ENCODE results near the gene RNF25.

The RNF25 gene

GRCh38 chr2:218671654-218672566 is at the start of gene RNF25, which contains the start of gene STK36:
TSS of gene RNF25 (minus strand) at chr2:218672002. CDS start at chr2:218671970, 32 bp downstream.
TSS of gene STK36 (plus strand) at chr2:218672086. CDS start at chr2:218672830, 744 bp downstream.
- peak; percentile 58 for DNase-seq

DNA sequence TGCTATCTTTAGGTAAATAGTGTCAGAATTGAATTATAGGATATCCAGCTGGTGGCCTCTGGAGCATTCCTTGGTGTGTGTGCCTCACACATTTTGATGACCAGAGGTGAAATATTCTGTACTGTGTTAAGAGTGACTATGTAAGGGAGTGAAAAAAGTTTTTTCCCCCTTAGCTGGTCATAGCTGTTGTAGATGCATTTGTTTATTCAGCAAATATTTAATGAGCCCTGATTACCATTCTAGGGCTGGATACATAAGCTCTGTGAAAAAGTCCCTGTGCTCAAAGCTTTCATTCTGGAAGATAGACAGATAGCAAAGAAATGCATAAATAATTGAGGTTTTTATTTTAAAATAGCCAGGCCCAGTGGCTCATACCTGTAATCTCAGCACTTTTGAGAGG is 49.7 kb upstream of the RNF25 start:
- no peak for DNase-seq

DNA sequence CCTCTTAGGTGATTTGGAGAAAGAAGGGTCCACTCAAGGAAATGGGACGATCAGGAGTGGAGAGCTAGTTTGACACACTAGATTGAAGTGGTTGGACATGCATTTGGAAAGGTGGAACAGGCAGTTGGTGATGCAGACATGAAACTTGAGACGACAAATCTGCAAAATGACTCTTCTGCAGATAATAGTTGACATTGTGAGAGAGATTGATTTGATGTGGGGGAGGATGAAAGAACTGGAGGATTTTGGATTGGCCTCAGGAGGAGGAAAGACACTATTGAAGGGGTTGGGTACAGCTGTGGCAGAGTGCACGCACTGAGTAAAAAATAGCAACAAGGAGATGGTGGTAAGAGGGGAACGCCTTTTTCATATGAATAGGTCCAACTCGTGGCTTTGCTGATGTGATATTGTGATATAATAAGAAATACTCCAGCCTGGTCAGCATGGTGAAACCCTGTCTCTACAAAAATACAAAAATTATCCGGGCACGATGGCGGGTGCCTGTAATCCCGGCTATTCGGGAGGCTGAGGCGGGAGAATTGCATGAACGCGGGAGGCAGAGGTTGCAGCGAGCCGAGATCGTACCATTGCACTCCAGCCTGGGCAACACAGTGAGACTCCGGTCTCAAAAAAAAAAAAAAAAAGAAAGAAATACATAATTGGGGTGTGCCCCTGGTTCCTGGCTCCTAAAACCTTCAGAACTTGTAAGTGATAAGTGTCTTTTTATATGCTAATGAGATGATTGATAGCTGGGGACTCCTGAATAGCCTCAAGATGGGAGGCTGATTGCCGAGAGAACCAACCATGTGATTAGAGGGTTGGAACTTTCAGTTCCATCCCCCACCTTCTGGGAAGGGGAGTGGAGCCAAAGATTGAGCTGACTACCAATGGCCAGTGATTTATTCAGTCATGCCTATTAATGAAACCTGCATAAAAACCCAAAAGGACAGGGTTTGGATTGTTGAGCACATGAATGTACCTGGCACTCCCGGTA is 48.5 kb upstream of the RNF25 start:
- DNase-seq, result no peak

DNA sequence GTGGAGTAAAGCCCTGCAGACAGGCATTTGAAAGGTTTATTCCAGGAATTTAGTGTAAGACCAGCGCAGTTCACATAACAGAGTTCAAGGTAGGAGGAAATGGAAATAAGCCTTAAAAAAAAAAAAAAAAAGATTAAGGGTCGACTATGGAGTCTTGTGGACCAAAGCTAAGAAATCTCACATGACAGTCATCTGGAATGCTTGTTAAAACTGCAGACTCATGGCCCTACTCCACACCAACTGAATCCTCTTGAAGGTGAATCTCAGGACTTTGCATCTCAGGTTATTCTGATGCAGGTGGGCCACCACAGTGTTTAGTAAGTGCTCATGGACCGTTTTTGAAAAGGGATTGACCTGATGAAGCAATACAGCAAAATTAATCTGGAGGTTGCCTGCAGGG is 47.7 kb upstream of the RNF25 start:
- no peak for DNase-seq

DNA sequence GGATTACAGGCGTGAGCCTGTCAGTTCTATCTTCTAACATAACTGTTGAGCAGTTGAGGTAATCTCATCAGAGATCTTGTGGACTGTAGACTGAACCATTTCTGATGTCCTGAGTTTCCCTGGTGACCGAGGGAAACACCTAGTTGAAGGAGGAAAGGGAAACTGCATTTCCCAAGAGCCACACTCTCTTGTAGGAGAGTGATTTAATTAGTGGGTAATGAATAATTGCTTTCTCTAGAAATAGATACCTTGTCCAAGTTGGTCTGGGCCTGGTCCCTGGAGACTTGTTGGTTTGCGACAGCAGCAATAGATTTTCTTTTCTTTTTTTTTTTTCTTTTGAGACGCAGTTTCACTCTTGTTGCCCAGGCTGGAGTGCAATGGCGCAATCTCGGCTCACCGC is 46.3 kb upstream of the RNF25 start:
- no peak for DNase-seq

DNA sequence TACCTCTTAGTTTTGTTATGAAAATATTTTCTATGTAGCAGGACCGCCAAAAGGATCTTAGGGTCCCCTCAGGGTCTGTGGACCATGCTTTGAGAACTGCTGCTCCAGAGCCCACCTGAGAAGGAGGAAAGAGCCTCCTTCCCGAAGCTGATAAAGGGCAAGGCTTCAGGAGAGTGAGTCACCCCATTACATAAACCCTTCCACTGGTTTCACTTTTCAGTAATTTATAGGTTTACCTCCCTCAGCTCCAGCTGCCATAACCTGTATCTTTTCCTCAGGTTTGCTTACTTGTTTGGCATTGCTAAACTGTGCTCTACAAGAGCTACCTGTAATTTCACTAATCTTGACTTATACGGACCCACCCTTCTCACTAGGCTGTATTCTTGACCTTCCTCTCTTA is 45.5 kb upstream of the RNF25 start:
- DNase-seq, result no peak

DNA sequence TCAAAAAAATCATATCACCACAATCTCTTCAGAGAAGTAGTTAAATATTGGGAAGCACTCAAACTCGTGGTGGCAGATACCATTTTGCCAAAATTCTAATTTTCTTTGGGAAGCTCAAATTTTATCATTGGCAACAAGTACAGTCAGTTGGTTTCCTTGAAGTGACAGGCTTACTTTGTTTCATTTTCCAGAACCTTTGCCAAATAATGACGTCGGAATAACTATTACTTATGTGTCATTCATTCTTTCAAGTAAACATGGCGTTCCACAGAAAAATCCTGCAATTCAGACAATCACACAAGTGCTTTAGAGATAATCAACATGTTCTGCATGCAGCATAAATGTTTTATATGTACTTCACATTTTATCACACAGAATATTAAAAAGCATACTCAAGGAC is 44.3 kb upstream of the RNF25 start:
- no peak for DNase-seq

- no peak for DNase-seq
Measured at GRCh38 chr2:218713922-218714321, 42.1 kb upstream of the RNF25 start.

GRCh38 chr2:218711550-218711929 is 39.7 kb upstream of the RNF25 start:
- DNase-seq, result no peak

DNA sequence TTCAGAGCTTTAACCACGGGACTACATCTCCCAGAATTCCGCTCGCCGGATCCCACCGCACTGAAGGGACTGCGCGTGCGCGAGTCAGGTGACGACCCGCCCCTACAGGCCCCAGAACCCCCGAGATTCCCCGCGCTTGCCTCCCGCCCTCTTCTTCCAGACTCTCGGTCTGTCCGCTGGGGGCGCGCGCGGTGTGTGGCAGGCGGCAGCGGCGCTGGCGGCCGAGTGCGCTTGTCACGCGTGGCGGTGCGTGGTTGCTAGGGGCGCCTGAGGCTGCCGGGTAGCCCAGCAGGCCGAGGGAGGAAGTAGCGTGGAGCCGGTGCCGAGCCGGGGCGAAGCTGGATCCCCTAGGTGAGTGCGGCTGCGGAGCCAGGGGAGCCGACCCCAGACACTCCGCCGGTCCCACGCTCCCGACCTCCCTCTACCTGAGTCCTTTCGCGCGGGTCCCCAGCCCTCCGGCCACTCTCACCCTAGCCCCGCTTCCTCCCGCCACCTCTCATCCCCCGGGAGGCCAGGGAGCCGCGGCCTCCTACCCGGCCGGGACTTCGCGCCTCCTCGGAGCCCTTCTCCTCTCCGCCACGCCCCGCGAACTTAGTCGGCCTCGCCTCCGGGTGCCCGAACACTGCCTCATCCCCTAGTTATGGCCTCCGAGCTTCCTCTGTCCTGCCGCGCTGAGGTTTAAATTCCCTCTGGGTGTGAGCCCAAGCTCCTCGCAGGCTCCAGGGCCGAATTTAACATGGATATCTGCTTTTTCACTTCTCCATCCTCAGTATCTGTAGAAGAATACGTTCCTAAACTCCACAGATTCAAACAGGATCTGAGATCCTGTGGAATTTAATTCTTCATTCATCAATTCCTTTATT is 39.1 kb upstream of the RNF25 start, which contains the start of gene TTLL4:
Gene TTLL4 (plus strand): TSS at position 149 of the 863 bp plus-strand sequence. CDS start 26,842 bp downstream, outside the sequence.
- DNase-seq, result peak; percentile 92

- no peak for DNase-seq
Measured at GRCh38 chr2:218710334-218710686, 38.5 kb upstream of the RNF25 start.

DNA sequence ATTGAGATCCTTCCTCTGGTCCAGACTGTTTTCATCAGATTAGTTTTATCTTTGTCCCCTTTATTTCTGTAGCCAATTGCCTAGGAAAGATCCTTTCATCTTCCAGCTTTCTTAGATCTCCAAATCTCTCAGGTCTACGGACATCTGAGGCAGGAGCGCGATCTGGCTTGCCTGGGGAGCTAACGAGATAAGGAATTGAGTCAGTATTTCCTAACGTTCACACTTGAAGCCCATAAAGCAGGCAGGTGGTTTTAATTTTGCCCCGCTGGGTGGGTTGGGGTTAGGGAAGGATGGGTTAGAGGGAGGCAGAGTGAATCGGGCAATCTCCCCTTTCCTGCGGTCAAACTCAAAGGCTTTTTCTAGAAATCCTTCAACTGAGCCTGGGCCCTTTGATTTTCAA is 38.1 kb upstream of the RNF25 start:
- DNase-seq, result no peak

DNA sequence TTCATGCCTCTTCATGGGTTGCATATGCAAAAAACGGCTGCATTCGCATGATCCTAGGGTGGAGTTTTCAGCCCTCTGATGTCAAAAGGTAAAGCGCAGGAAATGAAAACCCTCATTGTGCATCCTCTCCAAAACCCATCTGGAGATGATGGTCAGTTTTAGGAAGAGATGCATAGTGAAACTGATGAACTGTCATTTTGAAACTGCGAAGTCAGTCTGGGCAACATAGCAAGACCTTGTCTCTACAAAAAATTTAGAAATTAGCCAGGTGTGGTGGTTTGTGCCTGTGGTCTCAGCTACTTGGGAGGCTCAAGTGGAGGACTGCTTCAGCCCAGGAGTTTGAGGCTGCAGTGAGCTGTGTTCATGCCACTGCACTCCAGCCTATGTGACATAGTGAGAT is 36.3 kb upstream of the RNF25 start:
- DNase-seq, result no peak

GRCh38 chr2:218703341-218703740 is 31.5 kb upstream of the RNF25 start:
- no peak for DNase-seq

- no peak for DNase-seq
Measured at GRCh38 chr2:218701806-218702205, 30.0 kb upstream of the RNF25 start.

GRCh38 chr2:218698885-218699284 is 27.1 kb upstream of the RNF25 start:
- no peak for DNase-seq

DNA sequence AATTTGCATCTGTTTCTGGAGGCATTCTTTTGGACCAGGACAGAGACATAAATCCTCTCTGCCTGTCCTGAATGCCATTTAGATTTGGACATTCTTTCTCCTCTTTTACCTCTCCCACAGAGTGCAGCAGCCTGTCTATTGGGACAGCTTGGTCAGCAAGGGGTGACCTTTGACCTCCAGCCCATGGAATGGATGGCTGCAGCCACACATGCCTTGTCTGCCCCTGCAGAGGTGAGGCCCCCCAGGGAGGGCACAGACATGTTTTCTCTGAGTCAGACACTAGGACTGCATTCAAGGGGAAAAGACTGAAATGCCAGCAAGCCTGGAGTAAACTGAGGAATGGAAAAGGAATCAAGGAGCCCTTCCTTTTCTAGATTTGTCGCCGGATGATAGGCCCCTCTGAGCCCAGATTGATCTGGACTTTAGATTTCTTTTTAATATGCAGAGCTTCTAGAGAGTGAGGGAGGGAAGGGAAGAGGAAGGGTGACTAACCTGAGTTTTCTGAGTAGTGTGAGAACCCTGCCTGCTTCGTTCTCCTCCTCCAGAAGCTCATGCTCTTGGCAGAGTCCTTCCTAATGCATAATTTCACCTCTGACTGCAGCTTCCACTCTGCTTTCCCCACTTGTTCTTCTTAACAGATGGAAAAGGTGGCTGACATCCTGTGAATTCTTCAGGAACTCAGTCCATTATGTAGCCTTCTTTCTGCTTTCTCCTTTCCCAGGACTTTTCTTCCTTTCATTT is 22.8 kb upstream of the RNF25 start:
- no peak for DNase-seq

DNA sequence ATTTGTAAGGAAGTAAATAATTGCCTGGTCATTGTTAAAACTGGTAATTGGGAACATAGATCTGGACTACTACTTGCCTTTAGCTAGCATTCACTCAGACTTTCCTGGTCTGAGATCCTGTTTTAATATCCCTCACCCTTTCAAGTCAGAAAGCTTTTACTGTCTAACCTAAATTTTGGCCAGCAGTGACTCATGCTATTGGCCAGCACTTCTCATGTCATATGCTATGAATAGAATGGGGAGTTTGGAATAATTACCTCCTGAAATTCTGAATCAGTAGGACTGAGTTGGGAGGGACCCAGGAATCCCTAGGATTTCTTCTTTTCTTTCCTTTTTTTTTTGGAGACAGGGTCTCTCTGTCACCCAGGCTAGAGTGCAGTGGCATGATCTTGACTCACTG is 19.4 kb upstream of the RNF25 start:
- no peak for DNase-seq

DNA sequence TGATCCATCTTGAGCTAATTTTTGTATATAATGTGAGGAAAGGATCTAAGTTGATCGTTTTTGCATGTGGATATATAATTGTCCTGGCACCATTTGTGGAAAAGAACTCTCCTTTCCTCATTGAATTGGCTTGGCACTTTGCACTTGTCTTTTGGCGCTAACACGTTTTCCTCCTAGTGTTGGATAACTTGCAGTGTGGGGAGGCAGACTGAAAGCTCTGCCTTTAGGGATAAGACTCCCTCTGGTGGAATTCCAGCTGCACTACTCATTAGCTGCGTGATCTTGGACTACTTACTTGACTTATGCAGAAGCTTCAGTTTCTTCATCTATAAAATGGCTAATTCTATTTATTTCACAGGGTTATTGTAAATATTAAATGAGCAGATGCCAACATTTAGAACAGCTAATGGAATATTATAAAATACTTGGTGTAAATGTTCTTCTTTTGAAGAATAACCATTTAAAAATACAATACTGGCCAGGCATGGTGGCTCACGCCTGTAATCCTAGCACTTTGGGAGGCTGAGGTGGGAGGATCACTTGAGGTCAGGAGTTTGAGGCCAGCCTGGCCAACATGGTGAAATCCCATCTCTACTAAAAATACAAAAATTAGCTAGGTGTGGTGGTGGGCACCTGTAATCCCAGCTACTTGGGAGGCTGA is 15.7 kb upstream of the RNF25 start:
- peak; percentile 46 for DNase-seq

DNA sequence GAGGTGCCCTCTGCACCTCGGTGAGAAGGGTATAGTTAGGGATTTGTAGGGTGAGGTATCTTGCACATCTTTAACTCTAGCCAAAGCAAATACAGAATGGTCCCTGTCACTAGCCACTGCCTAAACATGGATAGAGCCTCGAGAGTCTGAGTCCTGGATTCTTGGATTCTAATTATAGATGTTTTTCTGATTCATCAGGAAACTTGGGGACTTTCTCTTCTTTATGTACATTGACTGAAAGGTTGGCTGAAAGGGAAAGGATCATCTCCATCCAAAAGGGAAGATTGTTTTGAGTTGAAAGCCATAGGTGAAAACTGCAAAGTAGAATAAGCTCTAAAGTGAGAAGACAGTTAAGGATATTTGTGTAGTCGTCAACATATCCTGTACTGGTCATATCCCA is 8.3 kb upstream of the RNF25 start:
- no peak for DNase-seq

DNA sequence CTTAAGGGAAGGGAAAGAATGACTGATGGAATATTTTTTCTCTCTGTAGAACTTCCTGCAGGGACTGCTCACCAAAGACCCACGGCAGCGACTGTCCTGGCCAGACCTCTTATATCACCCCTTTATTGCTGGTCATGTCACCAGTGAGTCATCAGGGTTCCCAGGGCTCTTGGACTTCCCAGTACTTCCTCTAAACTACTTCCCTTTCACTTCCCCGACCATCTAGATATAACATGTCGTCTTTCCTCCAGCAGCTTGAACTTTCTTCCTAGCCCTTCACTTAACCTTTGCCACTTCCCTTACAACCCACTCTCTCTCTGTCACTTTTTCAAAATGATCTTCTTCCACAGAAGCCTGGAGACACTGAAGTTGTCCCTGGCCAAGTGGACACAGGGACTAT is 7.3 kb upstream of the RNF25 start:
- DNase-seq, result no peak
